ENCODE data around the gene RRAD.

RRAD gene

GRCh38 chr16:66873685-66874055 lies 51.7 kb downstream of the RRAD start:
- H3K27me3 ChIP-seq (ENCODE audit: control insufficient read depth, low read length): no peaks in the 10 kb centered on the region
- no peaks in the 10 kb centered on the region for H3K79me2 ChIP-seq (ENCODE audit: control insufficient read depth, low read length)
- H3K4me1 ChIP-seq (ENCODE audit: control insufficient read depth, low read length): peaks cover 47% of the 10 kb centered on the region
- TF ChIP-seq, protein P1, sequence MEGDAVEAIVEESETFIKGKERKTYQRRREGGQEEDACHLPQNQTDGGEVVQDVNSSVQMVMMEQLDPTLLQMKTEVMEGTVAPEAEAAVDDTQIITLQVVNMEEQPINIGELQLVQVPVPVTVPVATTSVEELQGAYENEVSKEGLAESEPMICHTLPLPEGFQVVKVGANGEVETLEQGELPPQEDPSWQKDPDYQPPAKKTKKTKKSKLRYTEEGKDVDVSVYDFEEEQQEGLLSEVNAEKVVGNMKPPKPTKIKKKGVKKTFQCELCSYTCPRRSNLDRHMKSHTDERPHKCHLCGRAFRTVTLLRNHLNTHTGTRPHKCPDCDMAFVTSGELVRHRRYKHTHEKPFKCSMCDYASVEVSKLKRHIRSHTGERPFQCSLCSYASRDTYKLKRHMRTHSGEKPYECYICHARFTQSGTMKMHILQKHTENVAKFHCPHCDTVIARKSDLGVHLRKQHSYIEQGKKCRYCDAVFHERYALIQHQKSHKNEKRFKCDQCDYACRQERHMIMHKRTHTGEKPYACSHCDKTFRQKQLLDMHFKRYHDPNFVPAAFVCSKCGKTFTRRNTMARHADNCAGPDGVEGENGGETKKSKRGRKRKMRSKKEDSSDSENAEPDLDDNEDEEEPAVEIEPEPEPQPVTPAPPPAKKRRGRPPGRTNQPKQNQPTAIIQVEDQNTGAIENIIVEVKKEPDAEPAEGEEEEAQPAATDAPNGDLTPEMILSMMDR (IDR thresholded peaks at IDR 0.05; ENCODE audit: low read depth, low read length, poor library complexity, severe bottlenecking): no peak
- TF ChIP-seq EZH2phosphoT487 (IDR thresholded peaks at IDR 0.05; ENCODE audit: borderline replicate concordance, low read length): no peak
- H3K9me2 ChIP-seq (replicated peaks; ENCODE audit: control insufficient read depth, low read length): no peaks in the 10 kb centered on the region
- peak overlapping the region; percentile 90; the same call in 1 of the 2 replicates for H3K4me2 ChIP-seq (ENCODE audit: low read length)
- no peaks in the 10 kb centered on the region for H3K9me3 ChIP-seq (ENCODE audit: control insufficient read depth, insufficient read depth, low read length)
- H3K4me3 ChIP-seq (ENCODE audit: low read length): no peak overlapping the region; the same call in 1 of the 2 replicates
- no peaks in the 10 kb centered on the region for H3K36me3 ChIP-seq (ENCODE audit: control insufficient read depth, low read length)
- no peaks in the 10 kb centered on the region for H4K20me1 ChIP-seq (ENCODE audit: control insufficient read depth, insufficient read depth, low read depth, low read length)
- H3F3A ChIP-seq (ENCODE audit: control insufficient read depth, insufficient read depth): peaks cover 9% of the 10 kb centered on the region
- peak overlapping the region; percentile 50; the same call in 1 of the 2 replicates for H3K27ac ChIP-seq (ENCODE audit: low read depth, low read length)

DNA sequence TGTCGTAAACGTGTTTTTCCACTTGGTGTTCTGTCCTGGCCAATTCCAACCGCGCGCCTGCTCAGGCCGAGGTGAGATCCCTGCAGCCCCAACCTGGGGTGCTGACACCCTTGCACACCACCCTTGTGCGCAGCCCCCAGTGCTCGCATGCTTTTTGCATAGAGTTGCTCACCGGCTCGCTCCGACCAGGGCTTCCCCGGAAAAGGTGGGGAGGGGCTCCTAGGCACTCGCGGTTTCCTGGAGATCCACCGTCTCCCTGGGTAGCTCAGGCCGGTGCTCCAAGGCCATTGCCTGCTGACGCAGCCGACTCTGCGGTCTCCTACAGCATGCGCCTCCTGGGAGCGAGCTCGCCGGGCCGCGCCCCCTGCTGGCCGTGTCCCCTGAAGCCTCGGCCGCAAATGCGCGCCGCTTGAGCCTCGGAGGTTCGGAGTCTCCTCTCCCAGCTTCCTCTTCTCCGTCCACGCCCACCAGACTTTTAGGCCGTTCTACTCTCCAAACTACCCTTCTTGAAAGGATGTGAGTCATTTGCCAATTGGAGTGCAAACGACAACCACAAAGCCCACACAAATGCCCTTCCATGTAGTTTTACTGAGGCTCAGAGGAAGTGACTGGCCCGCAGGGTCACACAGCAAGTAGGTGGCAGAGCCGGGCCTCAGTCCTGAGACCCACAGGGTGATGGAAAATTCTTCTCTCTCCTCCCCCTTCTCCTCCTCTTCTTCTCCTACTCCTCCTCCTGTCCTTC lies 52.2 kb downstream of the RRAD start:
- H3K4me1 ChIP-seq (ENCODE audit: control insufficient read depth, low read length): peaks cover 42% of the 10 kb centered on the region
- no peaks in the 10 kb centered on the region for H3K9me3 ChIP-seq (ENCODE audit: control insufficient read depth, insufficient read depth, low read length)
- H3K9me2 ChIP-seq (replicated peaks; ENCODE audit: control insufficient read depth, low read length): no peaks in the 10 kb centered on the region
- peak overlapping the region; percentile 75 for H3K4me3 ChIP-seq (ENCODE audit: low read length)
- no peak; the same call in 1 of the 2 replicates for TF ChIP-seq EZH2phosphoT487 (IDR thresholded peaks at IDR 0.05; ENCODE audit: borderline replicate concordance, low read length)
- TF ChIP-seq, protein P1 (IDR thresholded peaks at IDR 0.05; ENCODE audit: low read depth, low read length, poor library complexity, severe bottlenecking): peak; percentile 99
- H3K79me2 ChIP-seq (ENCODE audit: control insufficient read depth, low read length): no peaks in the 10 kb centered on the region
- H3K4me2 ChIP-seq (ENCODE audit: low read length): peak overlapping the region; percentile 90
- H4K20me1 ChIP-seq (ENCODE audit: control insufficient read depth, insufficient read depth, low read depth, low read length): no peaks in the 10 kb centered on the region
- no peaks in the 10 kb centered on the region for H3K36me3 ChIP-seq (ENCODE audit: control insufficient read depth, low read length)
- H3K27me3 ChIP-seq (ENCODE audit: control insufficient read depth, low read length): no peaks in the 10 kb centered on the region
- peak overlapping the region; percentile 50 for H3K27ac ChIP-seq (ENCODE audit: low read depth, low read length)
- peaks cover 9% of the 10 kb centered on the region for H3F3A ChIP-seq (ENCODE audit: control insufficient read depth, insufficient read depth)

DNA sequence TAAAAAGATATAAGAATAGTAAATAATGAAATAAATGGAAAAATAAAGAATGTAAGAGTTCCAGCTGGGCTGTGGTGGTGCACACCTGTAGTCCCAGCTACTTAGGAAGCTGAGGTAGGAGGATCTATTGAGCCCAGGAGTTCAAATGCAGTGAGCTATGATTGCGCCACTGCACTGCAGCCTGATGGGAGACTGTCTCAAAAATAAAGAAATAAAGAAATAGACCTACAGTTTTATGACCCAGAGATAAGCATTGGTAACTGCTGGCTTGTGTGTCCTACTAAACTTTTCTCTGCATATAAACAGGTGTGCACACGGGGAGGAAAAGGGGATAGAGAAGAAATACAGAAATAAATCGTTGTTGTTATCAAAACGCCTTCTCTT lies 52.8 kb downstream of the RRAD start:
- H3K4me2 ChIP-seq (ENCODE audit: low read length): peak overlapping the region; percentile 90
- H3K4me3 ChIP-seq (ENCODE audit: low read length): peak overlapping the region; percentile 75
- H4K20me1 ChIP-seq (ENCODE audit: control insufficient read depth, insufficient read depth, low read depth, low read length): no peaks in the 10 kb centered on the region
- H3F3A ChIP-seq (ENCODE audit: control insufficient read depth, insufficient read depth): peaks cover 9% of the 10 kb centered on the region
- H3K4me1 ChIP-seq (ENCODE audit: control insufficient read depth, low read length): peaks cover 36% of the 10 kb centered on the region
- no peaks in the 10 kb centered on the region for H3K27me3 ChIP-seq (ENCODE audit: control insufficient read depth, low read length)
- no peaks in the 10 kb centered on the region for H3K36me3 ChIP-seq (ENCODE audit: control insufficient read depth, low read length)
- H3K9me2 ChIP-seq (replicated peaks; ENCODE audit: control insufficient read depth, low read length): no peaks in the 10 kb centered on the region
- TF ChIP-seq EZH2phosphoT487 (IDR thresholded peaks at IDR 0.05; ENCODE audit: borderline replicate concordance, low read length): no peak
- TF ChIP-seq, protein P1 (IDR thresholded peaks at IDR 0.05; ENCODE audit: low read depth, low read length, poor library complexity, severe bottlenecking): no peak
- no peaks in the 10 kb centered on the region for H3K9me3 ChIP-seq (ENCODE audit: control insufficient read depth, insufficient read depth, low read length)
- no peak overlapping the region for H3K27ac ChIP-seq (ENCODE audit: low read depth, low read length)
- no peaks in the 10 kb centered on the region for H3K79me2 ChIP-seq (ENCODE audit: control insufficient read depth, low read length)

Measured in DOHH2 (cell line).